NCI-H345 treated with DMSO at 0.1 percent for 48 hours (cell line): ENCODE results near the gene COL24A1.

Experiments used
- DNase-seq: peaks from one replicate; lab custom pipeline; 2025; ENCODE audit not compliant: unreplicated experiment; lab: John Stamatoyannopoulos, UW

The COL24A1 gene

GRCh38 chr1:85705940-85706339 is 450.6 kb downstream of the COL24A1 start:
- DNase-seq: no peak

- no peak for DNase-seq
Measured at GRCh38 chr1:85700422-85700821, 456.1 kb downstream of the COL24A1 start.

GRCh38 chr1:85697895-85698294 is 458.7 kb downstream of the COL24A1 start:
- no peak for DNase-seq

- no peak for DNase-seq
Measured at GRCh38 chr1:85692730-85693314, 463.8 kb downstream of the COL24A1 start.

GRCh38 chr1:85689775-85690404 is 466.7 kb downstream of the COL24A1 start:
- no peak for DNase-seq

- no peak for DNase-seq
Measured at GRCh38 chr1:85683292-85684025, 473.1 kb downstream of the COL24A1 start.

GRCh38 chr1:85681087-85681486 is 475.5 kb downstream of the COL24A1 start:
- no peak for DNase-seq
